LoVo (cell line): ENCODE data around the gene NOMO2.
"Not testable (repeated sequence)": the region's sequence is repeated elsewhere in the genome, so short reads cannot be mapped to it uniquely, and the experiment has no call there.

Source experiments
- DNase-seq: peaks from one replicate; pipeline ENCODE4 v3.0.0-alpha.2; 2016; ENCODE audit warnings: low spot score

The NOMO2 gene

DNA sequence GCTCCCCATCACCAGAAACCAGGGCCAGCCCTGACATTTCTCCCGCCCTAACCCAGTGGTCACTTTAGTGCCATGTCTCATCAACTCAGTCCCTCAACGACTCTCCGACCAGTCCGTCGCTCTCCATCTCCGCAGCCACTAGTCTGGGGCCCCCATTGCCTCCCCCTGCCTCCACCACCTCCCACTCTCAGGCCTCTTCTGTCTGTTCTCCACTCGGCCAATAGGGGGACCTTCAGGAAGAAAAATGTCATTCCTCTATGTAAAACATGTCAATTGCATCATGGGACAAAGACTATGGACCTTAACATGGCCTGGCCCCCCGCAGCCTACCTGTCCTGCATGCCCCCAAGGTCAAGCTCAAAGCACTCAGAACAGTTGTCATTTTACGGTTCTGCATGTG is 39.3 kb downstream of the NOMO2 start:
- not testable (repeated sequence) for DNase-seq

DNA sequence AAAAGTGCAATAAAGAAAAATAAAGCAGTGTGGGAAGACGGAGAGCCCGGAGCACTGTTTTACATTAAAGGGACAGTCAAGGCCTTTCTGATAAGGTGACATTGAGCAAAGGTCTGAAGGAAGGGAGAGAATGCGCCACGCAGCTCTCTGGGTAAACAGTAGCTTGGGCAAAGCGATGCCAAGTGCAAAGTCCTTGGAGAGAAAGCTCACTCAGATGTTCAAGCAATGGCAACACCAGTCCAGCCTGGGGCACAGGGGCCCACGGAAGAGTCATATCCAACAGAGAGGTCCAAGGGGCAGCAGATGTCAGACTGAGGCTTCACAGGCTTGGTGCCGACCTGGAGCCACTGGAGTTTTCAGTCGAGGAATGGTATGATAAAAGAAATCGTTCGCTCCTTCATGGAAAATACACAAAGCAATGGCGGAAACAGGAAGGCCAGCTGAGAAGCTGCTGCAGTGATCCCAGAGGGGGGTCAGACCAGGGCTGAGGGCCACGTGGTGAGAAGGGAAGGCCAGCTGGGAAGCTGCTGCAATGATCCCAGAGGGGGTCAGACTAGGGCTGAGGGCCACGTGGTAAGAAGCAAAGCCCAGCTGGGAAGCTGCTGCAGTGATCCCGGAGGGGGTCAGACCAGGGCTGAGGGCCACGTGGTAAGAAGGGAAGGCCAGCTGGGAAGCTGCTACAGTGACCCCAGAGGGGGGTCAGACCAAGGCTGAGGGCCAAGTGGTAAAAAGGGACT is 40.3 kb downstream of the NOMO2 start:
- not testable (repeated sequence) for DNase-seq

DNA sequence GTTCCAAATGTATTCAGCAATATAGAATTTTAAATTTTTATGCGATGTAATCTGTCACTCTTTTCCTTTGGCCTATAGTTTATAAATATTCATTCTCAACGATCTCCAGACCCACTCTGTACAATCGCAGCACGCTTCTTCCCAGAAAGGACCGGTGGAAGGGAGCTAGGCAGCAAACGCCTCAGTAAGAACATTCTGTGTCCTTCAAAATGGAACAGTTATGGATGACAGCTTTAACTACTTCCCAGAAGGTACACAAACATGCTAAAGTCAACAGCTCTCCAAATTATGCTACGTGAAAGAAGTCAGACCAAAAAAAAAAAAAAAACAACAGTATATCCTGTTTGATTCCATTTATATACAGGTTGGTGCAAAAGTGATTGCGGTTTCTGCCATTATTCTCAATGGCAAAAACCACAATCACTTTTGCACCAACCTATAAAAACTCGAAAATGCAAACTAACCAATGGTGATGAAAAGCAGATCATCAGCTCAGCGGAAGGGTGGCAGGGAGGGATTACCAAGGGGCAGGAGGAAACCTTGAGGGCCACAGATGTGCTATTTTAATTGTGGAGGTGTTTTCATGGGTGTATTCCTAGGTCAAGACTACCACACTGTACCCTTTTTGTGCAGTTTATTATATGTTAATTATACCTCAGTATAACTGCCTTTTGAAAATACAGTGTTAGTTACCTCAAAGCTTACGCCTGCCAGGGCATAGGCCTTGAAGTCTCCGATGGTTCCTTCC is 43.2 kb downstream of the NOMO2 start:
- DNase-seq = not testable (repeated sequence)

DNA sequence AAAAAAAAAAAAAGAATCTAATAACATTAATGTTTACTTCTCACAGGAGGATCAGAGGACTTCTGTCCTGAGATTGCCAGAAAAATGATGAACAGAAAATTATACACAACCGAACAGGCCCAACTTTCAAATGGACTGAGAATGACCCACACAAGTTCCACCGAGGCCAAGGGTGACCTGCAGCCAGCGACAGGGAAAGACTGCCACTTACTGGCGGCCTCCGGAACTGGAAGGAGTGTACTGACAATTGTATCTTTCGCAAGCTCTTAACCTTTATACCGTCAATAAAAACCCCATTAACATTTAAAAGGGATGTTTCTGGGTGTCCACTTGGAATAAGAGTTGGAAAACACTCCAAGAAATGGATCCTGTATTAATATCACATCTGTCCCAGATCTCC is 63.5 kb downstream of the NOMO2 start:
- not testable (repeated sequence) for DNase-seq

DNA sequence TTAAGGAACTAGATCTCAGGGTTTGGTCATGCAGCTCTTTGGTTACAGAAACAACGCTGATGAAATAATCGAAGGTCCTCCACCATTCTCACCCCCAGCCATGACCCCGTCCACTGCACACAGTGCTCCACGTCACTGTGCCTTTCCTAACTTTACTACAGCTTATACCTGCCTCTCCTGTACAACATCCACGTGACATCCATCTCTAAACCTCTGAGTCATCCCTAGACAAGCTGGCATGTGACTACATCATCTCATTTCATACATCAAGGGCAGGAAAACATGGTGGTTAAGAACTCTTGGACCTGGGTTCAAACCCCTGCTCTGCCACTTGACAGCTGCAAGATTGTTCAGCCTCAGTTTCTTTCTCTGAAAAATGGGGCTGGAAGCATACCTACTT is 64.9 kb downstream of the NOMO2 start:
- not testable (repeated sequence) for DNase-seq

DNA sequence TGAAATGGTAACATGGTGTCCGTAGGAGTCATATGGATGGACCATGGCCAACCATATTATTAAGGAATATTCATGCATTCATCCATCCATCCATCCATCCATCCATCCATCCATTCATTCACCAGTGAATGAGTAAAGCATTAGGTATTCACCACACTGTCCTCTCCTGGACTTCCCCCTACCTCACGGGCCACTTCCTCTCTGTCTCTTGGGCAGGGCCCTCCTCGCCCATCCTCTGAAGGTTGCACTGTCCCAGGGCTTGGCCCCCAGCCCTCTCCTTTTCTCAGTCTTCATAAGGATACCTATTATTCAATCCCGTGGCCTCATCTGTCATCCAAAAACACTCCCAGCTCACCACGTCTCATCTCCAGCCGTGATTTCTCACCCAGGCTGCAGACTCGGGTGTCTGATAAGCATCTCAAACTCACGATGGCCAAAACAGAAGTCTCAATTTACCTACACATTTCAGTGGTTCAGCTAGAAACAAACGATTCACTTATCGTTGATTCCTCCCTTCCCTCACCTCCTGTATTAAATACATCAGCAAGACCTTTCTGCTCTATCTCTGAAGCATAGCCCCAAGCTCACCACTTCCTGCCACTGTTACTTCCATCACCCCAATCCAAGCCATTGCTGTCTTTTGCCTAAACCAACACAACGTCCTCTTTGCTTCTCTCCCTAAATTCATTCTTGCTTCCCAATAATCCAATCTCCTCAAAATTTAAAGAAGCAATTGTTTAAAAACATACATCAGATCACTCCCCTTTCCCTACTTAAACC is 69.6 kb downstream of the NOMO2 start:
- not testable (repeated sequence) for DNase-seq

DNA sequence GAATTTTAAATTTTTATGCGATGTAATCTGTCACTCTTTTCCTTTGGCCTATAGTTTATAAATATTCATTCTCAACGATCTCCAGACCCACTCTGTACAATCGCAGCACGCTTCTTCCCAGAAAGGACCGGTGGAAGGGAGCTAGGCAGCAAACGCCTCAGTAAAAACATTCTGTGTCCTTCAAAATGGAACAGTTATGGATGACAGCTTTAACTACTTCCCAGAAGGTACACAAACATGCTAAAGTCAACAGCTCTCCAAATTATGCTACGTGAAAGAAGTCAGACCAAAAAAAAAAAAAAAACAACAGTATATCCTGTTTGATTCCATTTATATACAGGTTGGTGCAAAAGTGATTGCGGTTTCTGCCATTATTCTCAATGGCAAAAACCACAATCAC is 125.9 kb downstream of the NOMO2 start:
- DNase-seq = not testable (repeated sequence)

DNA sequence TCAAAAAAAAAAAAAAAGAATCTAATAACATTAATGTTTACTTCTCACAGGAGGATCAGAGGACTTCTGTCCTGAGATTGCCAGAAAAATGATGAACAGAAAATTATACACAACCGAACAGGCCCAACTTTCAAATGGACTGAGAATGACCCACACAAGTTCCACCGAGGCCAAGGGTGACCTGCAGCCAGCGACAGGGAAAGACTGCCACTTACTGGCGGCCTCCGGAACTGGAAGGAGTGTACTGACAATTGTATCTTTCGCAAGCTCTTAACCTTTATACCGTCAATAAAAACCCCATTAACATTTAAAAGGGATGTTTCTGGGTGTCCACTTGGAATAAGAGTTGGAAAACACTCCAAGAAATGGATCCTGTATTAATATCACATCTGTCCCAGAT is 146.1 kb downstream of the NOMO2 start:
- DNase-seq = not testable (repeated sequence)

DNA sequence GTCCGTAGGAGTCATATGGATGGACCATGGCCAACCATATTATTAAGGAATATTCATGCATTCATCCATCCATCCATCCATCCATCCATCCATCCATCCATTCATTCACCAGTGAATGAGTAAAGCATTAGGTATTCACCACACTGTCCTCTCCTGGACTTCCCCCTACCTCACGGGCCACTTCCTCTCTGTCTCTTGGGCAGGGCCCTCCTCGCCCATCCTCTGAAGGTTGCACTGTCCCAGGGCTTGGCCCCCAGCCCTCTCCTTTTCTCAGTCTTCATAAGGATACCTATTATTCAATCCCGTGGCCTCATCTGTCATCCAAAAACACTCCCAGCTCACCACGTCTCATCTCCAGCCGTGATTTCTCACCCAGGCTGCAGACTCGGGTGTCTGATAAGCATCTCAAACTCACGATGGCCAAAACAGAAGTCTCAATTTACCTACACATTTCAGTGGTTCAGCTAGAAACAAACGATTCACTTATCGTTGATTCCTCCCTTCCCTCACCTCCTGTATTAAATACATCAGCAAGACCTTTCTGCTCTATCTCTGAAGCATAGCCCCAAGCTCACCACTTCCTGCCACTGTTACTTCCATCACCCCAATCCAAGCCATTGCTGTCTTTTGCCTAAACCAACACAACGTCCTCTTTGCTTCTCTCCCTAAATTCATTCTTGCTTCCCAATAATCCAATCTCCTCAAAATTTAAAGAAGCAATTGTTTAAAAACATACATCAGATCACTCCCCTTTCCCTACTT is 152.2 kb downstream of the NOMO2 start:
- DNase-seq = not testable (repeated sequence)

DNA sequence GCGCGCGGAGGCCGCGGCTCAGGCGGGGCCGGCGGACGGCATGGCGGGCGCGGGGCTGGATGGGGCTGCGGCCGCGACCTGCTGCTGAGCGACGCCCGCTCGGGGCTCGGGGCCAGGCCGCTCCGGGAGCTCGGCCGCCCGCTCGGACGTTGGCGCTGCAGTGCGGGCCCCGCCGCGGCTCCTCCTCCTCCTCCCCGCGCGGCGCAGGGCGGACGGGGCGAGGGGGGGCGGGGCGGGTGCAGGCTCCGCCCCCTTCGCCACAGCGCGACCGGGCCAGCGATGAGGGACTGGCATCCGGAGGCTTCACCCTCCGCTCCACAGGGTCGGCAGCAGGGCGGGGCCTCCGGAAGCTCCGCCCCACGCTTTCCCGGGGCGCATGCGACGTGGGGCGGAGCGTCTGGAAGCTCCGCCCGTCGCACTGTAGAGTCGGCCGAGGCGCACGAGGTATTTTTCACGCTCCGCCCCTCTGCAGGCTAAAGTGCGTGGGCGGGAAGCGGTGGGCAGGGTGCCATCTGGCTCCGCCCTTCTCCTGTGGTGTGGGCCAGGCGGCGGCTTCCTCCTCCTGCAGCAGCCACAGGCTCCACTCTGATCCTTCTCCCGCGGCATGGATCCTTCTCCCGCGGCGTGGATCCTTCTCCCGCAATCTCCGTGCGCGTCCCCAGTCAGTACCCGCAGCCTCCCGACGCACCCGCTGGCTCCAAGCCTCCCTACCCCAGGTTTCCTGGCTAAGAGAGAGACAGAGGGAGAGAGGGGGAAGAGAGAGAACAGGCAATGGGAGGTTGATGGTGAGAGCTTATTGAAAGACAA is 159.8 kb downstream of the NOMO2 start:
- DNase-seq = not testable (repeated sequence)

DNA sequence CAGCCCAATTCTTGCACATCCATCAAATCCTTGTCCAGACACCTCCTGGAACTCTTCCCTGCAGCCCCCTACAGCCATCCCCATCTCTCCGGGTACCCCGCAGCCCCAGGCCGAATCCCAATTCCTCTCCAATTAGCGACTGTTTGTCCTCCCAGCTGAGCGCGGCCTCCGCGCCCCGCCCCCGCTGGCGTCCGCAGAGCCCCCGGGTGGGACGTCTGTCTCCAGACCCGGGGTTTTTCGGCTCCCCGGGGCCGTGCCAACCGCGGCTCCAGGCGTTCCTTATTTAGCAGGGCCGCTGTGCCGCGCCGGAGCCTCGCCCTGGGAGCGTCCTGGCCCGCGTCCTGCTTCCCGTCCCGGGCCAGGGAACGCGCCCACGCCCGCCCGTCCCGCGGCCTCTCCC is 160.7 kb downstream of the NOMO2 start:
- not testable (repeated sequence) for DNase-seq

DNA sequence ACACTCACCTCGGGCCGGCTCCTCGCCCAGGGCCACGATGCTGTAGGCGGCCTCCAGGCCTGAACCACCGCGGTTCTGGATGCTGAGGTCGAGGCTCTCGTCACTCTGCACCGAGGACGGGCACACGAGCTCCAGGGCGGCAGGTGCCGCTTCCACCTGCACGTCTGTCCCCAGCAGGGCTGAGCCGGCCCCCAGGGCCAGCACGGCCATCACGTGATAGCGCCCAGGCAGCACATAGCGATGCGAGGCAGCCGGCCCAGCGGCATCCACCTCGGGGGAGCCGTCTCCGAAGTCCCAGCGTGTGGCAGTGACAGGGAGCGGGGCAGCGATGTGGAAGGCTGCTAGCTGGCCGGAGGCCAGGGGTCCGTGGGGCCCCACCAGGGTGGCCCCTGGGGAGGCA is 167.5 kb downstream of the NOMO2 start:
- DNase-seq = not testable (repeated sequence)

DNA sequence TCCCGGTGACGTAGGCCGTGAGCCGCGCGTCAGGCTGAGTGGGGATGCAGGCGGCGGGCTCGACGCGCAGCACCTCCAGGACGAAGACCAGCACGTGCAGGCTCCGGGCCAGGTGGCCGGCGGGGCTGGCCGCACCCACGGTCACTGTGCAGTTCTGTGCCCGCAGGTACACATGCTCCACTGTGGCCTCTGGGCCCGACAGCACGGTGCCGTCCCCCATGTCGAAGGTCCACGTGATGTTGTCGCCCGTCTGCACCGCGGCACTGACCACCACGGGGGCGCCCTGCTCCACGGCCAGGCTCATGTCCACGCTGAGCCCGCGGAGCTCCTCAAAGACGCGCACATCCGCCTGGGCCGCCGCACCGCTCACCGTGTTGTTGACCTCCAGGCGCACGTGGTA is 174.1 kb downstream of the NOMO2 start:
- not testable (repeated sequence) for DNase-seq

DNA sequence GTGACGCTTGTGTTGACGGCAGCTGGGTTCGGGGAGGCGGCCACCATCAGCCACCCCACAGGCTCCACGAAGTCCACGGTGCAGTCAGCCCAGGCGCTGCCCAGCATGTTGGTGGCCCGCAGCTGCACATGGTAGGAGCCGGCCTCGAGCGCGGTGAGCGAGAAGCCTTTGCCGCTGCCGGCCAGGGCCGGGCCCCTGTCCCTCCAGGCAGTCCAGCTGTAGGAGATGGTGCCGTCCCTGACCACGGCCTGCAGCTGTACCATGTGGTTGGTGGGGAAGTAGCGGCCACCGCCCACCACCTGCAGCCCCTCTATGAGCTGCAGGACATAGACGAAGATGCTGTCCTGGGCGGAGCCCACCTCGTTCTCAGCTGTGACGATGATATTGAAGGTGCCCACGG is 175.4 kb downstream of the NOMO2 start:
- not testable (repeated sequence) for DNase-seq

DNA sequence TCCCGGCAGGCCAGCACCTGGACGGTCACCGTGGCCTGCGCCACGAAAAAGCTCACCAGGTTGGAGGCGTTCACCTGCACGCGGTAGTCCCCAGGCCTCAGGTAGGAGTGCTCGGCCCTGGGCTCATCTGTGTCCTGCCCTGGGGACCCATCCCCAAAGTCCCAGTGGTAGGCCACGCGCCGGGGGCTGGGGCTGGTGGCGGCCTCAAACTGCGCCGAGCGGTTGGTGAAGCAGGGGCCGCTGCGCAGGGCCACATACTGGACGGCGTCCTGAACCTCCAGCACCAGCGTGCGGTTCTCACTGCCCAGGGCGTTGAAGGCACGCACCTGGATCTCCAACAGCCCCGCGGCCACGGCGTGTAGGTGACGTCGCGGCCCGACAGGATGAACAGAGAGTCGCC is 176.6 kb downstream of the NOMO2 start:
- DNase-seq = not testable (repeated sequence)

DNA sequence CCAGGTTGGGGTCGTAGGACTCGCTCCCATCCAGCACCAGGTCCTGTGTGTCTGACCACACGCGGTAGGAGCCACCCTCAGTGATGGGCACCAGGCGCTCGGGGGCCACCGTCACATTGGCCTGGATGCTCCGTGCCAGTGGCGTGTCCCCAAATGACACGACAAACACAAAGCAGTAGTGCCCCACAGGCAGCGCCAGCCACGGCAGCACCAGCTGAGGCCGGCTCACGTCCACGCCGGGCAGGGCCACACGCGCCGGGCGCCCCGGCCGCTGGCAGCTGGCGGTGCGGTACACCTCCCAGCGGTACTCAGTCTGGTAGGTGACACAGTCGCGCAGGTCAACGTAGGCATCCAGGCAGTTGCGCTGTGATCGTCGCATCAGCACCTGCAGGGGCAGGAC is 177.0 kb downstream of the NOMO2 start:
- not testable (repeated sequence) for DNase-seq

DNA sequence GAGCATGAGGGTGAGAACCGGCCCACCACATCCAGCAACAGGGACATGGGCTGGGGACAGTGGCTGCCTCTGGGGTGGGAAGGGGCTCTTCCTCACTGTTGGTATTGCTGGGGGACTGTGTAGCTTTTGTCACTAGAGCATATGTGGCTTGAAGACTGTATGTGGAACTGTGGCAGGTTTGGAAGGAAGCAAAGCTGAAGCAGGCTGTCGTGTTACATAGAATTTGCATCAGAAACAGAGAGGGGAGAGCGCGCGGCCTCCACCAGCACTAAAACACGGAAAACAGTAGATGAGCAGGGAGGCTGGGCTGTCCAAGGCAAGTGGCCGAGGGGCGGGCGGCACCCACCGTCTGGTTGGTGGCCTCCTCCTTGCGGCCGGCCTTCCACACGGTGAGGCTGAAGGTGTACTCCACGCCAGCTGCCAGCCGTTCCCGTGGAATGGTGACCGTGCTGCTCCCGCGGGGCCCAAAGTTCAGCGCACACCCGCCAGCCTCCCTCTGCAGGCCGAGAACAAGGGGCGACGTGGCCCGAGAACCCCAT is 177.7 kb downstream of the NOMO2 start:
- not testable (repeated sequence) for DNase-seq

DNA sequence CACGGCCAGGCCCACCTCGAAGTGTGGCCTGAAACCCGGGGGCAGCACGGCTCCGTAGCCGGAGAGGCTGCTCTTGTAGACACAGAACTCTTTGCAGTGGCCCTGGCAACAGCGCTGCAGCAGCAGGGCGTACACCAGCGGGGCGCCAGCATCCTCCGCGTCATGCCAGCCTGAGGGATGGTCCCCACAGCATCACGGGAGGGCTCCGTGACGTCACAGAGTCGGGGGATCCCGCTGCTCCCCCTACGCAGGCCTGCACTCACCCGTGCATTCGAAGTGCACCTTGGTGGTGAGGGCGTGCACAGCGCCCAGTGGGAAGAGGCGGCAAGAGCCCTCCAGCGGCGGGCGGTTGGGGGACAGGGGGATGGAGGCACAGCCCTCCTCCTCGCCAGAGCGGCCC is 179.2 kb downstream of the NOMO2 start:
- DNase-seq = not testable (repeated sequence)
